Fibroblast of the conjunctiva (primary cell): Measurements from ENCODE around the gene FHL2.

Experiments used
- DNase-seq: peaks from one replicate; pipeline ENCODE4 v3.0.0-alpha.2; 2010; ENCODE audit warnings: low read depth

Gene FHL2

DNA sequence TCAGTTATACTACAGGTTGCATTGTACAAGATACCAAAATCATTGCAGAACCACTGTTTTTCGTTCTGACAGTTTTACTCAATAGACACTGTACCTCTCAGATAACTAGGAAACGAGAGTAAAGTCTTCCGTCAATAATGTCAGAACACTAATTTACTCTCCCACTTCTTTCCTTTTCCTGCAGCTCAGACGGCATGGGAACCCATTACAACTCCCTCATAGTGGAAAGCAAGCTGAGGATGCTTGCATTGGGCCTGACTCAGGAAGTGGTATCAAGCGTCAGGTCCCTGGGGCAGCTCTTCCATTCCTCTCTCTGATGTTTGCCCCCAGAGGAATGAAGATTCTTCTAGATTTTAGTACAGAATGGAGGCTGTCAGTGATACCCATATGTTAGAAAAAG, 23.9 kb upstream of the FHL2 start:
- DNase-seq, result no peak

DNA sequence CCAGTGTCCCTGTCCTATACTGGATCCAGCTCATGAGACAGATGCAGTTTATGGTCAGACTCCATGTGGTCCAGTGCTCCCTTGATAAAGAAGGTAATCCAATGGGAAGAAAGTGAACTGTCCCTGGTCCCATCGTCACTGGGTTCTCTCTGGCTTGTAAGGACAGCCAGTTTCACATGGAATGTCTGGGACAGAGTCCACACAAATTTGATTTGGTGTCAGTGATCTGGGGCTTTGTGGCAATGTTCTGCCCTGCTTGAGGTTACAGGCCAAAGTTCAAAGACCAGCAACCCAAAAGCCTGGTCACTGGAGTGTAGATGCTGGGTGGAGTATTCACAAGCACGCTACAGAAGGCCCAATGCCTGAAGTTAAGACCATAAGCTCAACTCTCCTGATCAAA, 22.2 kb upstream of the FHL2 start:
- no peak for DNase-seq

DNA sequence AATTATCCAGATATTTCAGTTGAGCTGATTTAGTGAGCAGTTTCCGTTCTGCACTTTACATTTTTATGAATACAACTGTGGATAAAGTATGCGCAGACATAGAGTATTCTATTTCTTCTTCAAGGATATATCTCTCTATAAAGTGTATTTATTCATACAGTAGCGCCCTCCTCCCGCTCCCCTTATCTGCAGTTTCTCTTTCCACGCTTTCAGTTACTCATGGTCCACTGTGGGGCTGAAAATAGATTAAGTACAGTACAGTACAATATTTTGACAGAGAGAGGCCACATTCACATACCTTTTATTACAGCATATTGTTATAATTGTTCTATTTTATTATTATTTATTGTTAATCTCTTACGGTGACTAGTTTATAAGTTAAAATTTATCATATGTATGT, 19.7 kb upstream of the FHL2 start:
- no peak for DNase-seq

DNA sequence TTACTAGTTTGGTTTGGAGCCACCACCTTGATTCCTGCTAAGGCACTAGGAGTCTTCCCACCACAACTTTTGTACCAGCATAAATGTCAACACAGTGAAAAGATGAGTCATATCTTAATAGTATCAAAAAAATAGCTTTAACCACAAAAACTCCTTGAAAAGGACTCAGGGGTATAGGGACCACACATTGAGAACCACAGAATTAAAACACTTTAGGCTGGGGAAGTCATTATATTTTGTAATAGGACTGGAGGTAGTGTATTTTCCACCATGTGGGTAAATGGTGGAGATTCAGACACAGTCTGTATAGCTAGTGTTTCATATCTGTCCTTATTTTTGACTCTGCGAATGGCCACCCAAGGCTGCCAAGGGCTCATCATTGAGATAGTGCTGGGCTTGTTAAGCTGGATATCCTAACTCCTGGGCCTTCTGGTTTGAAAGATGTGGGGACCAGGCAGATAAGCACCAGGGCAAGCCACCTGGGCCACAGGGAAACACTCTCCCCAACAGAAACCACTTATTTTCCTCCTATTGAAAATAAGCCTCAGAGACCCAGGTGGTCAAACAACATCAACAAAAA, 19.1 kb upstream of the FHL2 start:
- no peak for DNase-seq

DNA sequence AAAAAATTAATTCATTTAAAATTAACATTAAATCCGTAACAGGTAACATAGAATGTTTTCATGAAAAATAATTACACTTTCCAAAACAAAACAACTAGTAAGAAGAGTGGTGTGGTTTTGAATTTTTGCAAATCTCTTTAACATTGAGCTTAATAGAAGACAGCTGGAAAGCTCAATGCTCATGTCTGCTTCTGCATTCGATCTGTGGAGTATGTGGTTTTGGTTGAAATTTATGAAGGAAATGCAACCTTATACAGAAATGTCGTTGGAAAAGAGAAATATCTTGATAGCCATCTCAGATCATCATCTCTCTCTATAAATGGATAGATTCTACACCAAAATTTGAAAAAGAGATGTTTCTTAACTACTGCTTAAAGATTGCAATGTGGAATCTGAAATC, 17.3 kb upstream of the FHL2 start:
- DNase-seq, result no peak

DNA sequence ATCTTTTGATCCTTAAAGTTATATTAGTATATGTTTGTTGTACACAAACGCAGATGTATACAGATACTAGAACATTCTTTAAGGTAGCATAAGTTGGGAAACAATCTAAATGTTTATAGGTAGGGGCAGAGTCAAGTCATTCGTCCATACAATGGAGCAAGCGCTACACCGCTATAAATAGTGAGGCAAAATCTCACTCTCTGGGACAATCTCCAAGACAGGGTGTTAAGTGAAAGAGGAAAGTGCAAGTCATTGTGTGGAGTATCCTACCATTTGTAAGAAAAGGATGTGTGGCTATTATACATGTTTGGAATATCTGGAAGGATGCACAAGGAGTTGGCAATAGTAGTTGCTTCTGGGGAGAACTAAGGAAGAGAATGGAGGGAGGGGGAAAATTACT, 16.2 kb upstream of the FHL2 start:
- DNase-seq, result no peak

DNA sequence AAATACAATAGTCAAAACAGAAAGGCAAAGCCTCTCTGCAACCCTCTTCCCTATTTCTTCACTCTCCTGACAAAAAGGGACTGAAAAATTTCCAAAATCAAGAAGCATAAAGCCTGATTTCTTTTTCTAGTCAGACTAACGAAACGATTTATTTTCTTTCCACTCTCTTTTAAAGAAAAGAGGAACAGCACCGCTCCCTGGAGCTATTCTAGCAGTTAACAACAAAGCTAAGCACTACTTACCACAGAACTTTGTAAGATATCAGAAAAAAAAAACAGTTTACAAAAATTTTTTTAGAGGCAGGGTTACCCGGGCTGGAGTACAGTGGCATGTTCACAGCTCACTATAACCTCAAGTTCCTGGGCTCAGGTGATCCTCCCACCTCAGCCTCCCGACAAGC, 14.4 kb upstream of the FHL2 start:
- DNase-seq, result no peak

DNA sequence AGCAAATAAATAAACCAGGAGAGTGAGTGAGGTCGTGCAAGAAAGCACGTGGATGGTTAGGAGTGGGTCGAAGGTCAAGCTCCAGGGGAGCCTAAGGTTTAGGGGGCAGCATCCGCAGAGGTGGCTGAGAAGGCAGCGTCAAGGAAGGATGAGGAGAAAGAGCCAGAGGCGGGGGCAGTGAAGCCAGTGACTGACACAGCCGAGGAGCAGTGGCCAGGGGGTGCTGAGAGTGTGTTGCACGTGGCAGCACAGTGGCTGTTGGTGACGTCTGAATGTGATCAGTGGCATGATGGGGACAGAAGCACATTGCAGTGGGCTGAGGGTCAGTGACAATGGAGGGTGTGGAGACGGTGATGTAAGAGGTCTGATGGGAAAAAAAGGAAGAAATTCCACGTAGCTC, 13.7 kb upstream of the FHL2 start:
- DNase-seq, result no peak

DNA sequence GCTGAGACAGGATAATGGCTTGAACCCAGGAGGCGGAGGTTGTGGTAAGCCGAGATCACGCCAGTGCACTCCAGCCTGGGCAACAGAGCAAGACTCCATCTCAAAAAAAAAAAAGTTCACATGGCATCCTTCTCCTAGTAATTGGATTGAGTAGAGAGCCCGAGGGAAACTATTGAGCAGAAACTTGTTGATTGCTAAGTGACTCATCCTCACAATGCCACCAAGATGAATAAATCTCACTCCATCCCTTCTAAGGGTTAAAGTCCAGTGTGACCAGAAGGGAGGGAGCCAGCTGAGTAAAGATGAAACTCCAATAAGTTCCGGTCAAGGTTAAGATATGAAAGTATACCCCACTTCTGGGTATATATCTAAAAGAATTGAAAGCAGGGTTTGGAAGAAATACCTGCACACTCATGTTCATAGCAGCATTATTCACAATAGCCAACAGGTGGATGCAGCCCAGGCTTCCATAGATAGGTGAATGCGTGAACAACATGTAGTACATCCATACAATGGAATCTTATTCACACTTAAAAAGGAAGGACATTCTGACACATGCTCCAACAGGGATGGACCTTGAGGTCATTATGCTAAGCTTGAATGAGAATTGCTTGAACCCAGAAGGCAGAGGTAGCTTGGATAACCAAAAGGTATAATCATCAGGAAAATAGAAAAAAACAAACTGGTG, 13.0 kb upstream of the FHL2 start:
- no peak for DNase-seq

DNA sequence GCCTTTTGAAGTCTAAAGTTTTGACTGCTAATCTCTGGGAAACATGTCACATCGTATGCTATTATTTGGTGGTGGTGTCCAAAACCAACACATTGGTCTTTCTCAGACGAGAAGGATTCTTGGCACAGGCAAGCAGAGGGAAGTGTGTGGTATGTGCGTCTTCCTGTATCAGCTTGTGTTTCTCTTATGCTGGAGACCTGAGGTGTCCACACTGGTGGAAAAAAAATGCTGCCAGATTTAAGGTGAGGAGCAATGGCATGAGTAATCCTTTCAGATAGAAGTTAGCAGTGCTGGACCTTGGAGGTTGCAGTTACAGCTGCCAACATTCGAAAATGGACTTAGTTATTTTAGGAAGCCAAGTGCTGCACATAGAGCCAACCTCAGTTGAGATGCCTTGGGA, 11.7 kb upstream of the FHL2 start:
- DNase-seq, result no peak

DNA sequence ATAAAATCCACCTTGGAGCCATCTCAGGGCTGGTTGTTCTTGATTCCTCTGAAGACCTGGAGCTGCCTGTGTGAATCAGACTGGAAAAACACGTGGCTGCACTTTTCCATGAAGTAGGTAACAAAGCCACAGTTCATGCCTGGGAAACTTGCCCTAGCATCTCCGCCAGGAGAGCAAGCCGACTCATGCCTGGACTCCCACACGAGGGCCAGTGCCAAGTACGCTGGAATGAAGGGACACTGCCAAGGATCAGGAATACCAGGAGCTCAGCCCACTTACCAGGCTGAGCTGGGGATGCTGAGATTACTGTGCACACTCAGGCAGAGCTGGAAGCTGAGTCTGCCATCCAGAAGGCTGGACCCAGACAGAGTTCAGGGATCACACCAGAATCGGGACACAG, 10.9 kb upstream of the FHL2 start:
- peak; percentile 29 for DNase-seq

DNA sequence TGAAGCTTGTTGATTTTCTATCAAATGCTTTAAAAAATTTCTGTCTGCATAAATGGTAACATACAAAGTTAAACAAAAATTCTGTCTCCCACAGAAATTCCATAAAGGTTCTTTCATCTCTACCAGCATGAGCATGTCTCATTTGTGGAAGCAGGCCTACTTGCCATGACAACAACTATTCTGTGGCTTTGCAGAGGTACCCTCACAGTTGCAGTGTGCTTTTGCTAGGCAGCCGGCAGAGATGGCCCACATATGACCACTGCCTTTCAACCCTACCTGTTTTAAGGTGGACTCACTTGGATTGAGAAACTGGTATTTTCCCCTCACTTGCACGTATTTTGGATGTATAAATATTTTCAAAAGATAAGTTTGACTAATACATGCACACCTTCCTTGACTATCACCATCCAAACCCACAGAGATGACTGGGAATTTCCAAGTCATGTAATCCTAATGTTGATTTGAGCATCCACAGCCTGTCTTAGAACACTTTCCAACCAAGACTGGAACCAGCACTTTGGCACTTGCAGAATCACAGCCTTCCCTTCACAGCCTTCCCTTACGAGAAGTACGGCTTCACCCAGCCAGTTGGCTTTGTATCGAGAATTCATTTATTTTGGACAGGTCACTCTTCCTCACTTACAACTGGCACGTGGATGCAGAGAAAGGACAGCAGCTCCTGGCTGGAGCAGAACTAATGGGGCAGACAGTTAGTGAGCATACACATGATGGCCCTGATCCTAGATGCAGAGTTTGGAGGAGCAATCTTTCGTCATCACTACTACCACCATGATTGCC, 9.3 kb upstream of the FHL2 start:
- no peak for DNase-seq

DNA sequence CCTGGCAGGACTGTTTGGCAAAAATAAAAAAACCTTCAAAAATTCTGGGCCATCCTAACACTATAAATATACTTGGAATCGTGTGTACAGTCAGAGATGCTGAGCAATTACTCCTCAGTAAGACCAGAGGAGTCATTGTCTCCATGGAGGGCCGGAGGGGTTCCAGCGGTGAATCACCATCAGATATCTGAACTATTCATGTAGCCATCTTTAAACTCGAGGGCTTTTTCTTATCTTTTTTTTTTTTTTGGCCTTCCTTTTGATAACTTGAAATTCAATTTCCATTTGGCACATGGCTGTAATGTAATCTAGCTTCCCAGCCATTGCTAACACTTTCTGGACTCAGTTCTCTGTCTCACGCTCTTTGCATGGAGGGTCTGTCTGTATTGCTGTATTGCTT, 7.4 kb upstream of the FHL2 start:
- no peak for DNase-seq

DNA sequence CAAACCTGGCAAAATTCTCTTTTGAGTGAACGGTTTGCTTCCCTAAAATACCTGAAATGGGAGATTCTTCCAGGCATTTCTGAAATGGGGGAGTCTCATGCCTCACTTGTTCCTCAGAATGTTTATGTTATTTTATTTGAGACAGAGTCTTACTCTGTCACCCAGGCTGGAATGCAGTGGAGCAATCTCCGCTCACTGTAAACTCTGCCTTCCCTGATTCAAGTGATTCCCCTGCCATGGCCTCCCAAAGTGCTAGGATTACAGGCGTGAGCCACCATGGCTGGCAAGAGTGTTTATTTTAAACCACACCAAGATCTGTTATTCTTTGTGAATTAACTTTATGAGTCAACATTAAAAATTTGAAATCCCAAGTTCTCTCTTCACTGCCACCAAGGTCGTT, 6.4 kb upstream of the FHL2 start:
- no peak for DNase-seq

DNA sequence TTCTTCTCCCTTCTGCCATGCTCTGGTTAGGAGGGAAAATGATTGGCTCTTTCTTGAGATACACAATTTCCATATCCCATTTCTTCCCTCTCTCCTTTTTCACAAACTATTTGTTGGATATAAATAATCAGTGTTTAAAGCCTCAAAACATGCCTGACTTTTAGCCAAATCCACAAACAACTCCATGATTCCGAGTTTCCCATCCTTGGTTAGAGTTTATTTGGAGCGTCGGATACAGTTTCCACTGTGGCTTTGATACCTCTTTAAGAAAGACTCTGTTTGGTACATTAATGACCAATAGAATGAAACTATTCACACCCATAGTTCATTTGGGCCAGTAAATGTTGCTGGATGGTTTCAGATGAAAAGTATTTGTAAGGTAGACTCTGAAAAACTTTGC, 5.9 kb upstream of the FHL2 start:
- DNase-seq, result no peak

DNA sequence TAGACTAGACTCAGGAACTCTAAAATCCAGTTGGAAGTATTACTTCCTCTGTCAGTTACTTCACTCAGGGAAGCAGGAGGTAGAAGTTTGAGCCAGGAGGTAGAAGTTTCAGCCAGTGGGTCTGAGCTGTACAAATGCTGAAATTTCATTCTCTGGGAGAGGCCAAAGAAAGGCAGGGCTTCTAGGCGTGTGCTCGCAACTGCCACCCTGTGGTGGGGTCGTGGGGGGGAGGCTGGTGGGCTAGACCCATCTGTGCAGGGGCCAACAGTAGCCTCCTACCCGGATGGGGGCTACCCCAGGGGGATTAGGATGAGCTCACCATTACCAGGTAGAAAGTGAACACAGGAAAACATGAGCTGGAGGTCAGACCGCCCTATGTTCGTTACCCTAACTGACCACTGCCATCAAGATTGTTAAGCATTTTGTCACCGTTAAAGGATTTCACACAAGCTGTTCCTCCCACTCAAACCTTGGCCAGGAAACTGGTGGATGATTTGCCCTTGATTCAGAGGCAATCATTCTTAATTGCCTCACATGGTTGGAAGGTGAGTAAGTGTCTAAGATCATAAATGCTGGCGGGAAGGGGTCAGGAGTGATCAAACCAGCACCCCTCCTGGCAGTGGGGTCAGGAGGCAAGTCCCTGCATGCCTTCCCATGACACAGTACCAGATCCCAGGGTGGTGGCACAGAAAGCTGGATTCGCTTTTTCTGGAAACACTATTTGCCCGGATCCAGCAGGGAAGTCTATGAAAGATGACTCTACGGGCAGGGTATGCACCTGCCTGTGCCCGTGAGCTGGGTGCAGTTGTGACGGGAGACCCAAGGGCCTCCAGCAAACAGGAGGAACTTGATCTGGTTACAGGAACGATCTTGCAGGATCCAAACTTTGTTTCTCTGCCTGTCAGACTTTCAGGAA, 5.2 kb upstream of the FHL2 start:
- DNase-seq, result no peak

DNA sequence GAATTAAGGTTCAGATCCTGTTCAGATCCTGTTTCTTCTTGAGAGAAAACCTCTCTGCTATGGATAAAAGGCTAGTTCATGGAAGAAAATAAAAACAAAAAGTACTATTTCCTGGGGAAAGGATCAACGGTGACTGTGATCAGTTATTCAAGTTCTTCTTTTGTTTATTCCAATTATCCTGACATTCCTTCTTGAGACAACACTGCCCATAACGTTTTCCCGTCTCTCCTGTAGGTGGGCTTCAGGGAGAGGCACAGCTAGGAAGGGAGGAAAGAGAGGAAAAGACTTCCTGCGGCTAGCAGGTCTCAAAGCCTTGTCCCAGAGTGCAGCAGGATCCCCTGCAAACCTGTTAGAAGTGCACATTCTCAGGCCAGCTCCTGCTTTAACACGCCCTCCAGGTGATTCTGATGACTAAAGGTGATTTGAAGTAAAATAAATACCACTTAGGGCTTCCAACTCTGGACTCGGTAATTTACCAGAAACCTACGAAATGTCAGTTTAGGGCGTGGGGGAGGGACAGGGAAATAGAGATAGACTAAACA, 4.5 kb upstream of the FHL2 start:
- no peak for DNase-seq

DNA sequence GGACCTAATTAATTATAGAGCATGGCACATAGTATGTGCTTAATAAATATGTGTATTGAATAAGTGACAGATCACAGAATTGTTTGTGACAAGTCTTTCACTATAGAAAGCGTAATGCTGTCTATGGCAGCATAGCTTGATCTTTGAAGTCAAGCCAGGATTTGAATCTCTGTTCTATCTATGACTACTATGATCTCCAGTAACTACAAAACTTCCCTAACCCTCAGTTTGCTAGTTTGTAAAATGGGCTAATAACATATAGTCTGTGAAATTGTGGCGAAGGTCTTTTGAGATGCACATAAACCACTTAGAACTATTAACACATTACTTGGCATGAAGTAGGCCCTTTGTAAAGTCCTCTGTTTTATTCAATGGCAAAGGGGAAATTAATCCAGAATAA, 4.0 kb upstream of the FHL2 start:
- no peak for DNase-seq

DNA sequence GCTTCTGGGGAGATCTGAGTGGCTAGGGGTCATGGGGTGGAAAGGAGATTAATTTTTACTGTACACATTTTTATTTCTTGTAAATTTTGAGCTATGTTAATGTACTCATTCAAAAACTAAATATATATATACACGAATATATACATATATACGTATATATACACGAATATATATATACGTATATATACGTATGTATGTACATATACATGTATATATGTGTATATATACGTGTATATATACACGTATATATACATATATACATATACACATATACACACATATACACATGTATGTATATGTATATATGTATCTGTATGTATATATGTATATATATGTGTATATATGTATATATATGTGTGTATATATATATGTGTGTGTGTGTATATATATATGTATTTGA, 3.0 kb upstream of the FHL2 start:
- DNase-seq, result no peak

DNA sequence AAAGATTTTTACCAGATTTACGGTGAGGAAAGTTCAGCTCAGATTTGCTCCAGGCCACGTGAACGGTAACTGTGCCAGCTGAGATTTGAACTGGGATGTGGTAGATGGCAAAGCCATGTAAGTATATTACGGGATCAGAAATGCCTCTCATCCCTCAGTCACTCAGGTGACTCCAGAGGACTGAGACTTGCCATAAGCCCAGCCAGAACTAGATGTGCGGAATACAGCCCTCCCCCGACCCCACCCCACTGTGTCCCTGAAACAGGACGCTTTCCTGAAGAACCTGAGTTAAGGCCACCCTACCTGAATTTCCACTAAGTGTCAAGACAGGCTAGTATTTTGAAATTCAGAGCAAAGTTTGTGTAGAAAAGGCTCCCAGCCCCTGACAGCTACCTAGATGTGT, 1.3 kb upstream of the FHL2 start:
- no peak for DNase-seq

DNA sequence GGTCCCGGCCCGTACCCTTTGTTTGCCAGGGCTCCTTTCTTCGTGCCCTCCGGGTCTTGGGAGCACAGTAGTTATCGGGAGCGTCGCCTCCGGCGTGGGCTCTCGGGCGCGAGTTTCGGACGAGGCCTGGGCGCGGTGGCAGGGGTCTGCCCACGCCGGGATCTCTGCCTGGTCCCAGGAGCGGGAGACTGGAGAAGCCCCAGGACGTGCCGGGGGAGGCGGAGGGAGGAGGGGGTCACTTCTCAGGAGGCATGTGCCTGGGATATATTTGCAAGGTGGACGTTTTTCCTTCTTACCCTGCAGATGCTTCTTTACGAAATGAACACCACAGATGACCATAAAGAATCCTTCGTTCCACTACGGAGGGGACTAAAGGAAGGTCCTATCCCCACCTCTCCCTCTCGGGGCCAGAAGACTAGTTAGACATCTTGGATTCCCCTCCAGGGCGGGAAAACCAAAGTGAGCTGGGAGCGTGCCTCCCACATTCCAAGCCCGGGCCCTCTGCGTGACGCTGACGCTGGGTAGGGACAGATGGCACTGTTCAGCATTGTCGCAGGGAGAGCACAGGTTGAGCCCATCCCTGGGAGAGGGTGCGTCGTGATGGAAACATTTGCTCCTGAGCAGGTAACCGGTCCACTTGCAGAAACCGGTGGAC, 483 bp upstream of the FHL2 start:
- DNase-seq, result no peak

DNA sequence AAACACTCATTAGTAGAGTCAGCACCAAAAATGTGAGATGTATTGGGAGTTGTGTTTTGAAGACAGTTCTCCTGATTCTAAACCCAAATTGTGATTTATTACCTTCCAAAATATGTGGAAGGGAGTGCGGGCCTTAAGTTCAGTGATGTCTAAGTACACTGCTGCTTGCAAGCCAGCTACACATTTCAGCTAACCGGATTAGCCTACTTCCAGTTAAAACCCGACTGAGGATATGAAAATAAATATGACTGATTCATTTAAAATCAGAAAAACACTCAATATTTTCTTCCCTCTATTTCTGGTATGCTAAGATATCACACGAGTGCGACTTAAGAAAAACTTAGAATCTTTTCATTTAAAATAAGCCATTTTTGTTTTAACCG, 907 bp downstream of the FHL2 start:
- DNase-seq, result no peak
